ENCODE results near the gene ALPP. TPM values are rescaled to one million over a fixed set of nuclear protein-coding genes. Genes with fewer than 3 reads are reported as not detected.

The ALPP gene
- total RNA-seq, 8 experiments from 2014 or later: 0.05 to 1.6 (median 0.30) TPM; not detected in 2

DNA sequence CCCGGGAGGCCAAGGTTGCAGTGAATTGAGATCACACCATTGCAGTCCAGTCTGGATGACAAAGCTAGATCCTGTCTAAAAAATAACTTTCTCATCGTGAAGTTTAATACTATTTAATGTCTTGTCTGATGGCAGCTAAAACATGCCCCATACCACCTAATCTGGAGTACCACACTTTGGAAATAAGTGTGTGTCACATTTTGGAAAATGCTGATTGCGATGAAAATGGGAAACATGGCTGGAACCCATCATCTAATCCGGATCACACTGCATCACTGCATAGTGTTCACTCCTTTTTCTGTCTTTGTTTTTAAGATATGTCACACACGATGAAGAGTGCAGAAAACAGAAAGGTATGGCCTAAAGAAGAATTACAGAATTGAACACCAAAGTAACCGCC is 31.2 kb upstream of the ALPP start:
- in situ Hi-C loops (cut with MboI; ENCODE audit: low pct_unique_long_range_greater_than_20kb in 2 of 9, low sequenced_read_pairs in 9 of 9, unreplicated experiment in 9 of 9): no loop called here
- Histone ChIP-seq H3K4me1 (replicated peaks in 1 of 2) (no peaks in the 10 kb centered on the region), H3K27ac (no peak overlapping the region), H3K4me3 (no peak overlapping the region)
- ATAC-seq (replicated peaks in 6 of 8): no peak
- 53 to 93% (median 83%) methylated on average over 1 to 6 of the region's 6 CpGs for WGBS, 10 experiments

GRCh38 chr2:232348936-232349335 is 29.6 kb upstream of the ALPP start:
- 10 to 100% (median 60%) methylated on average over 1 to 5 of the region's 6 CpGs; no CpG with 5 or more reads in 6 of the 10 experiments for WGBS, 10 experiments
- Histone ChIP-seq H3K27ac (no peak overlapping the region), H3K4me1 (replicated peaks in 1 of 2) (no peaks in the 10 kb centered on the region), H3K4me3 (no peak overlapping the region)
- in situ Hi-C loops (cut with MboI; ENCODE audit: low pct_unique_long_range_greater_than_20kb in 2 of 9, low sequenced_read_pairs in 9 of 9, unreplicated experiment in 9 of 9): no loop called here
- ATAC-seq (replicated peaks in 6 of 8): peak in 3 of 8 experiments; percentile 44 to 87 (median 77)

DNA sequence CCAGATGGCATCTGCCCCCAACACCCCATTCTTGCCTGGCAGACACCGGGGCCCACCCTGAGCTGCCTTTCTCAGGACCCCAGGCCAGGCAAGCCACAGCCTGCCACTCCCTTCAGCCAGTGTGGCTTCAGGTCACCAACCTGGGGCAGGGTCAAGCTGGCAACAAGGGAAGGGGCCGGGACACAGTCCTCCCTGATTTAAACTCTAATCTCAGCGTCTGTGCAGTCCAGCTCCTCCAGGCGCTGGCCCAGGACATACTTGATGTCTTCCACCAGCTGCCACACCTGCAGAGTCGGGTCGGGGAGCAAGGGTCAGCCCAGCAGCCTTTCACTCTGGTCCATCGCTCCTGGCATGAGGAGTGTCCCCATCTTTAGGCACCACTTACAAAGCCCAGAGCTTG is 29.0 kb upstream of the ALPP start:
- 20 to 100% (median 90%) methylated on average over 1 to 4 of the region's 7 CpGs; no CpG with 5 or more reads in 5 of the 10 experiments for WGBS, 10 experiments
- no peak for ATAC-seq (replicated peaks in 6 of 8)
- no peak overlapping the region for H3K27ac ChIP-seq
- H3K4me1 ChIP-seq (replicated peaks in 1 of 2): no peaks in the 10 kb centered on the region
- no peak overlapping the region for H3K4me3 ChIP-seq
- in situ Hi-C loops (cut with MboI; ENCODE audit: low pct_unique_long_range_greater_than_20kb in 2 of 9, low sequenced_read_pairs in 9 of 9, unreplicated experiment in 9 of 9): no loop called here

GRCh38 chr2:232349946-232350635 is 28.5 kb upstream of the ALPP start:
- in situ Hi-C loops (cut with MboI; ENCODE audit: low pct_unique_long_range_greater_than_20kb in 2 of 9, low sequenced_read_pairs in 9 of 9, unreplicated experiment in 9 of 9): no loop called here
- Histone ChIP-seq H3K27ac (no peak overlapping the region), H3K4me1 (replicated peaks in 1 of 2) (no peaks in the 10 kb centered on the region), H3K4me3 (no peak overlapping the region)
- 0 to 80% (median 67%) methylated on average over 1 to 3 of the region's 14 CpGs; no CpG with 5 or more reads in 5 of the 10 experiments for WGBS, 10 experiments
- ATAC-seq (replicated peaks in 6 of 8): no peak

DNA sequence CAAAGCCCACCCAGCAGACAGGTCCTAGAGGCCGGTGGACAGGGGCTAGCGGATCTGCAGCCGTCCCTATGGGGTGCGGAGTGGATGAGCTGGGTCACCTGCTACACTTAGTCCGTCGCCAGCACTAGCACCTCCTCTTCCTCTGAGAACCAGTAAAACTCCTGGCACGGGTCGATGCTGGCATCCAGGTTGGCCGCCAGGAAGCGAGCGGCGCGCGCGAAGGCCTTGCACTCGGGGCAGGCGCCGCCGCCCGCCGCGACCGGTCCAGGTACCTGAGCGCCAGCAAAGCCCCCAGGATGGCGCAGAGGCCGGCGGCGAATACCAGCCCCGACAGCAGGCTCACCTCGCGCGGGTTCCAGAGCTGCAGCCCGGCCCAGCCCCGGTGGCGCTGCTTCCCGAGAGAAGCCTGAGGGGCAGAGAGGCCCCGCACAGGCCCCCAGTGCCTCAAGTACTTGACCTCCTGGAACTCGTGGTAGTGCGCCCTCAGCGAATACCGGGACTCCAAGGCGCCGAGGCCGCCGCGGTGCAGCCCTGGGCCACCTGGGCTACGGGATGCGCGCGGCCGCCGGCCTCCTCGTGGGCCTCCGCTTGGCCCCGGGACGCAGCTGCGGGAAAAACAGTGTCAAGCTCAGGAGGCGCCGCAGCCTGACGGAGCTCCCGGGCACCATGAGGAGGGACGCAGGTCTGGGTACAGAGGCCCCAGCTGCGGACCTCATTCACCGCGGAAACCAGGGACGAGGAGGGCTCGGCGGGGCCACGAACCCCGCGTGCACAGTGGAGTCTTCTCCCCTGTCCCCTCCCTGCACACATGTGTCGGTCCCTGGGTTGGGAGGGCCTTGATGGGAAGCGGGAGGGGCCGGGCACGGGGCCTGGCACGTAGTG is 27.5 kb upstream of the ALPP start:
- ATAC-seq (replicated peaks in 6 of 8): peak in 3 of 8 experiments; percentile 12 to 25 (median 15)
- in situ Hi-C loops (cut with MboI; ENCODE audit: low pct_unique_long_range_greater_than_20kb in 2 of 9, low sequenced_read_pairs in 9 of 9, unreplicated experiment in 9 of 9): no loop called here
- WGBS, 10 experiments: 0 to 77% (median 41%) methylated on average over 1 to 14 of the region's 76 CpGs; no CpG with 5 or more reads in 5 of the 10 experiments
- Histone ChIP-seq H3K27ac (no peak overlapping the region), H3K4me1 (replicated peaks in 1 of 2) (no peaks in the 10 kb centered on the region), H3K4me3 (no peak overlapping the region)

DNA sequence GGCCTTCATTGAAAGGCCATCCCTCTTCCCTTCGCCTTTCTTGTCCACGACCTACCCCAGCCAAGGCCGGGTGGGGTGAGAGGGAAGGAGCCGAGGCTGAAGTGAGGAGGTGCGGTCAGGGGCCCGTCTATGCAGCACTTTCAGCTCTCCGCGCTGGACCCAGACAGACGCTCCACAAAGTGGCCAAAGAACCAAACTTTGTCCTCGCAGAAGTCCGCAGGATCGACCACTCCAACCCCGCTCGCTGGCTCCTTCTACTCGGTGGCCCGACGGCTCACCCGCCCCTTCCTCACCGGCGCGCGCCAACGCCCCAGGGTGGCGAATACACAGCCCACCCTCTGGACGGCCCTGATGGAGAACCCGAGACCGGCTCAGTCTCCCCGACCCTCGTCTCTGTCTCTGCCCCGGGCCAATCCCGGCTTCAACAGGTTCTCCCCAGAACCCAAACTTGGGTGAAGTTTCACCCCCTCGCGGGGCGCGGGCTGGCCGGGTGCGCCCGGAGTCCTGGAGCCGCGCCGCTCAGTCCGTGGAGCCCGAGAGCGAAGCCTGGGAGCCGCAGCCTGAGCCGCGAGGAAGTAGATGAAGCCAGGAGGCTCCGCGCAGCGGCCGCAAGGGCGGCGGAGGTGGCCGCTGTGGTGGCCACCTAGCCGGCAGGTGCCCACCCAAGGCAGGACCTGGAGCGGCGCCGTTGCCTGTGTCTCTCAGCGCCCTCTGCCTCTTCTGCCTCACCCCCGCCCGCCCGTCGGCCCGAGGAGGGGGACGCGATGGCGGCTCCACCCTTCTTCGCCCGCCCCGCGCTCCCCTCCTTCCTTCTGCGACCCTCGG is 26.7 kb upstream of the ALPP start:
- H3K27ac ChIP-seq: no peak overlapping the region
- no peaks in the 10 kb centered on the region for H3K4me1 ChIP-seq (replicated peaks in 1 of 2)
- 7 to 90% (median 25%) methylated on average over 3 to 14 of the region's 73 CpGs; no CpG with 5 or more reads in 6 of the 10 experiments for WGBS, 10 experiments
- no peak overlapping the region for H3K4me3 ChIP-seq
- in situ Hi-C loops (cut with MboI; ENCODE audit: low pct_unique_long_range_greater_than_20kb in 2 of 9, low sequenced_read_pairs in 9 of 9, unreplicated experiment in 9 of 9): no loop called here
- ATAC-seq (replicated peaks in 6 of 8): peak in 1 of 8 experiments; percentile 29

- Histone ChIP-seq H3K27ac (no peak overlapping the region), H3K4me1 (replicated peaks in 1 of 2) (no peaks in the 10 kb centered on the region), H3K4me3 (no peak overlapping the region)
- no peak for ATAC-seq (replicated peaks in 6 of 8)
- in situ Hi-C loops (cut with MboI; ENCODE audit: low pct_unique_long_range_greater_than_20kb in 2 of 9, low sequenced_read_pairs in 9 of 9, unreplicated experiment in 9 of 9): no loop called here
- 60 to 91% (median 81%) methylated on average over 1 to 8 of the region's 39 CpGs; no CpG with 5 or more reads in 6 of the 10 experiments for WGBS, 10 experiments
Measured at GRCh38 chr2:232352511-232353091, 25.9 kb upstream of the ALPP start.

GRCh38 chr2:232353096-232353495 is 25.5 kb upstream of the ALPP start:
- Histone ChIP-seq H3K4me3 (no peak overlapping the region), H3K27ac (no peak overlapping the region), H3K4me1 (replicated peaks in 1 of 2) (no peaks in the 10 kb centered on the region)
- peak in 1 of 8 experiments; percentile 32 for ATAC-seq (replicated peaks in 6 of 8)
- in situ Hi-C loops (cut with MboI; ENCODE audit: low pct_unique_long_range_greater_than_20kb in 2 of 9, low sequenced_read_pairs in 9 of 9, unreplicated experiment in 9 of 9): no loop called here
- WGBS, 10 experiments: 65 to 93% (median 85%) methylated on average over 2 to 3 of the region's 8 CpGs; no CpG with 5 or more reads in 6 of the 10 experiments

DNA sequence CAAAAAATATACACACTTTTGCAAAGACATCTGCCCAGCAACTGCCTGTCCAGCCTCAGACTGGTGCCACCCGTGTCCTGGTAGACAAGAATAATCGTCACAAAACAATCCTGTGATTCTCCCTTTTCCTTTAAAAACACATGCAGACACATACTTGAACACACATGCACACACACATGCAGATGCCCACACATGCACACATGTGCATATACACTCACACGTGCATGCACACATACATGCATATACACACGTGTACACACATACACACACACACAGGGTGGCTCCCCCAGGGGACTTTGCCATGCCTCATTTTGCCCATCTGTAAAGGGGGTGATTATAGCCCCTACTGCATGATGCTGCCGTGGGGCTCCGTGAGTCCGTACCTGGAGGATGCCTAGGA is 24.9 kb upstream of the ALPP start:
- in situ Hi-C loops (cut with MboI; ENCODE audit: low pct_unique_long_range_greater_than_20kb in 2 of 9, low sequenced_read_pairs in 9 of 9, unreplicated experiment in 9 of 9): no loop called here
- no peak overlapping the region for H3K4me3 ChIP-seq
- no peaks in the 10 kb centered on the region for H3K4me1 ChIP-seq (replicated peaks in 1 of 2)
- 28 to 100% (median 55%) methylated on average over 1 to 5 of the region's 7 CpGs; no CpG with 5 or more reads in 6 of the 10 experiments for WGBS, 10 experiments
- ATAC-seq (replicated peaks in 6 of 8): no peak
- no peak overlapping the region for H3K27ac ChIP-seq

- H3K4me1 ChIP-seq (replicated peaks in 1 of 2): no peaks in the 10 kb centered on the region
- WGBS, 10 experiments: 71 to 94% (median 90%) methylated on average over 1 to 3 of the region's 5 CpGs; no CpG with 5 or more reads in 6 of the 10 experiments
- no peak for ATAC-seq (replicated peaks in 6 of 8)
- H3K4me3 ChIP-seq: no peak overlapping the region
- no peak overlapping the region for H3K27ac ChIP-seq
- in situ Hi-C loops (cut with MboI; ENCODE audit: low pct_unique_long_range_greater_than_20kb in 2 of 9, low sequenced_read_pairs in 9 of 9, unreplicated experiment in 9 of 9): no loop called here
Measured at GRCh38 chr2:232354069-232354468, 24.5 kb upstream of the ALPP start.

DNA sequence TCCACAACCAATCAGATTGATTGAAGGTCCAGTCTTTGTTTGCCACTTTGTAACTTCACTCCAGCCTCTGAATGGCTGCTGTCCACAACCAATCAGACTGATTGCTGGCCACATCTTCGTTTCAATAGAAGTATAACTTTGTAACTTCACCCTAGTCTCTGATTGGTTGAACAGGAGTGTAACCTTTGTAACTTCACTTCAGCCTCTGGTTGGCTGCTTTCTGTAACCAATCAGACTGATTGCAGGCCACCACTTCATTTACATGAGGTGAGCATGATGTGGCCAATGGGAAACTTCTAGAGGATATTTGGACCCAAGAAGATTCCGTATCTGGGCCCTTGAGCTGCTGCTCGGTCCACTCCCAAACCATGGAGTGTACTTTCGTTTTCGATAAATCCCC is 16.9 kb upstream of the ALPP start:
- Histone ChIP-seq H3K4me3 (no peak overlapping the region), H3K27ac (no peak overlapping the region), H3K4me1 (replicated peaks in 1 of 2) (no peaks in the 10 kb centered on the region)
- no peak for ATAC-seq (replicated peaks in 6 of 8)
- 64 to 100% (median 85%) methylated on average over 2 to 5 of the region's 5 CpGs; no CpG with 5 or more reads in 1 of the 10 experiments for WGBS, 10 experiments
- in situ Hi-C loops (cut with MboI; ENCODE audit: low pct_unique_long_range_greater_than_20kb in 2 of 9, low sequenced_read_pairs in 9 of 9, unreplicated experiment in 9 of 9): no loop called here

DNA sequence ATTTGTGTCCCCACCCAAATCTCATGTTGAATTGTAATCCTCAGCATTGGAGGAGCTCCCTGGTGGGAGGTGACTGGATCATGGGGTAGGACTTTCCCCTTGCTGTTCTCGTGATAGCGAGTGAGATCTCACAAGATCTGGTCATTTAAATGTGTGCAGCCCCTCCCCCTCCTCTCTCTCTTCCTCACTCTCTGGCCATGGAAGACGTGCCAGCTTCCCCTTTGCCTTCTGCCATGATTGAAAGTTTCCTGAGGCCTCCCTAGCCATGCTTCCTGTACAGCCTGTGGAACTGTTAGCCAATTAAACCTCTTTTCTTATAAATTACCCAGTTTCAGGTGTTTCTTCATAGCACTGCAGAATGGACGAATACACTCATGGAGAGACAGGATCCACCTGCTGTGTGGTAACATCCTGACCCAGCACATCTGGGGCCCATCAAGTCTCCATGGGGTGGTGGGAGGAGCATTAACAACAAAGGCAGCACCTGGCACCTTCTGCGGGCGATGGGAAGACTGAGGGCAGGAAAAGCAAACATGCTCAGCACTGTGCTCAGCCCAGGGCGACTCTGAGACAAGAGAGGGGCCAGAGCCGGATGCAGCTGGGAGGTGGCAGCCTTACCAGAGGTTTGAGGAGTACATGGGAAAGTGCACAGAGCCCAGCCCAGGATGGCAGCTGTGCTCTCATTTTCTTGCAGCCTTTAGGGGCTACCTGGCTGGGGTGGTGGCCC is 16.2 kb upstream of the ALPP start:
- 30 to 100% (median 59%) methylated on average over 1 to 6 of the region's 8 CpGs; no CpG with 5 or more reads in 1 of the 10 experiments for WGBS, 10 experiments
- Histone ChIP-seq H3K27ac (no peak overlapping the region), H3K4me3 (no peak overlapping the region), H3K4me1 (replicated peaks in 1 of 2) (no peaks in the 10 kb centered on the region)
- in situ Hi-C loops (cut with MboI; ENCODE audit: low pct_unique_long_range_greater_than_20kb in 2 of 9, low sequenced_read_pairs in 9 of 9, unreplicated experiment in 9 of 9): no loop called here
- ATAC-seq (replicated peaks in 6 of 8): no peak
